NCI-H748 (cell line): ENCODE data around the gene CRACR2A.

Experiments
- DNase-seq: peaks from one replicate; lab custom pipeline; 2025; ENCODE audit not compliant: unreplicated experiment; lab: John Stamatoyannopoulos, UW

The CRACR2A gene

GRCh38 chr12:3600951-3601350 is 152.0 kb downstream of the CRACR2A start:
- DNase-seq: no peak

GRCh38 chr12:3600039-3600720 is 152.7 kb downstream of the CRACR2A start:
- peak; percentile 68 for DNase-seq

GRCh38 chr12:3598896-3599860 is 153.7 kb downstream of the CRACR2A start:
- DNase-seq: no peak

- DNase-seq: no peak
Observed at GRCh38 chr12:3597526-3598210, 155.2 kb downstream of the CRACR2A start.

- DNase-seq: no peak
Observed at GRCh38 chr12:3596703-3597415, 156.1 kb downstream of the CRACR2A start.

- no peak for DNase-seq
Observed at GRCh38 chr12:3595721-3596120, 157.2 kb downstream of the CRACR2A start.

GRCh38 chr12:3594966-3595365 is 157.9 kb downstream of the CRACR2A start:
- DNase-seq: no peak

GRCh38 chr12:3593906-3594483 is 158.9 kb downstream of the CRACR2A start:
- DNase-seq: no peak

- no peak for DNase-seq
Observed at GRCh38 chr12:3592856-3593625, 159.9 kb downstream of the CRACR2A start.

- no peak for DNase-seq
Observed at GRCh38 chr12:3589745-3590144, 163.2 kb downstream of the CRACR2A start.

- peak; percentile 18 for DNase-seq
Observed at GRCh38 chr12:3587402-3588013, 165.4 kb downstream of the CRACR2A start.

GRCh38 chr12:3583656-3584334 is 169.1 kb downstream of the CRACR2A start:
- DNase-seq: no peak

GRCh38 chr12:3580094-3580749 is 172.7 kb downstream of the CRACR2A start:
- no peak for DNase-seq

GRCh38 chr12:3579446-3580093 is 173.3 kb downstream of the CRACR2A start:
- no peak for DNase-seq

GRCh38 chr12:3578557-3578956 is 174.4 kb downstream of the CRACR2A start:
- DNase-seq: no peak

- no peak for DNase-seq
Observed at GRCh38 chr12:3576891-3577290, 176.0 kb downstream of the CRACR2A start.

GRCh38 chr12:3574986-3575385 is 177.9 kb downstream of the CRACR2A start:
- no peak for DNase-seq

- DNase-seq: no peak
Observed at GRCh38 chr12:3572560-3572959, 180.3 kb downstream of the CRACR2A start.
